HAP-1 (cell line): ENCODE results near the gene DDI2.

Experiments used
- DNase-seq, 2 experiments: peaks; one replicate each; pipeline ENCODE4 v3.0.0-alpha.2; 2016 to 2020; ENCODE audit warnings: low spot score in 2 of 2
- H3K27me3 ChIP-seq: fragments of 250-450 bp; sonication (Bioruptor Pico); 2 replicates; pipeline ENCODE4 v1.5.1; 2020; ENCODE audit warnings: low read depth, mild to moderate bottlenecking, moderate library complexity
- H3K36me3 ChIP-seq: fragments of 250-450 bp; sonication (Bioruptor Pico); replicated peaks from 2 replicates; pipeline ENCODE4 v1.5.1; 2020; ENCODE audit warnings: mild to moderate bottlenecking
- H3K4me1 ChIP-seq: fragments of 250-450 bp; sonication (Bioruptor Pico); 2 replicates; pipeline ENCODE4 v1.5.1; 2020; ENCODE audit warnings: mild to moderate bottlenecking
- H3K4me3 ChIP-seq: fragments of 250-450 bp; sonication (Bioruptor Pico); 2 replicates; pipeline ENCODE4 v1.5.1; 2020; ENCODE audit warnings: mild to moderate bottlenecking, moderate library complexity
- H3K9me3 ChIP-seq: fragments of 250-450 bp; sonication (Bioruptor Pico); 2 replicates; pipeline ENCODE4 v1.5.1; 2020; ENCODE audit warnings: mild to moderate bottlenecking, moderate library complexity
- in situ Hi-C: fragments of 300-500 bp; cut with MboI; formaldehyde crosslinking; loops from 3 replicates; pipeline ENCODE4 v1.14.3; 2020; ENCODE audit warnings: low sequenced_read_pairs, inconsistent platforms, mixed read lengths

Gene DDI2

DNA sequence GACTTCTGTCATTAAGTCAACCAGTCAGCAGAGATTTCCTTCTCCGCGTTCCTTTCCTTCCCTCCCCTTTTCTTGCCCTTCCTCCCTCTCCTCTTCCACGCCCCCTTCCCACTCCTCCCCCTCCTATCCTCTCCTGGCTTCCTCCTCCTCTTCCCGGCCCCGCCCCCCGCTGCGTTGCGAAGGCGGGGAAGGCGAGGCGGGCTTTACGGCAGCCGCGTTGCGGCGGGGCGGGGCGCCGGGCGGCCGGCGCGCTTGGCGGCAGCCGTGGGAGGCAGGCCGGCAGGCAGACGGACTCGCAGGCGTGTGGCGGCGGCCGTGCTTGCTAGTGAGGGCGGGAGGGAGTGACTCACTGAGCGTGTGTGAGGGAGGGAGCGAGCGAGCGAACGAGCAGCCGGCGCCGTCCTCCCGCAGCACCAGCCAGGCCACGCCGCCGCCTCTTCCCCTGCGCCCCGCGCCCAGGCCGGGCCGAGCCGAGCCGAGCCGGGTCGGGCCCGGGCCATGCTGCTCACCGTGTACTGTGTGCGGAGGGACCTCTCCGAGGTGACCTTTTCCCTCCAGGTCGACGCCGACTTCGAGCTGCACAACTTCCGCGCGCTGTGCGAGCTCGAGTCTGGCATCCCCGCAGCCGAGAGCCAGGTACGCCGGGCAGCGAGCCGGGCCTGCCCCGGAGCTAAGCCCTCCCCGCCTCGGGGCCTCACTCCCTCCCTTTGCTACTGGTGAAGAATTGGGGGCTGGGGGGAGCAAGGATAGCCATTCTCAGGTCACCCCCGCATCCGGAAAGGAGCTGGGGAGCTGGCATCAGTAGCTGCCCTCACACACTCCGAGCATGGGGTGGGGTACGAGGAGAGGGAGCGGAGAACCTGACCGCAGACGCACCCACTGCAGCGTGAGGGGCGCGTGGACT lies at the start of gene DDI2:
Gene DDI2, plus strand, starts transcription at position 286 of the 904 bp plus-strand sequence. Its CDS starts 213 bp downstream, at position 499.
- Histone ChIP-seq H3K27me3 (no peaks in the 10 kb centered on the region), H3K4me3 (peak within 1 kb of the TSS; percentile 77), H3K9me3 (no peaks in the 10 kb centered on the region), H3K36me3 (peaks cover 9% of the 10 kb centered on the region), H3K4me1 (peaks cover 18% of the 10 kb centered on the region)
- in situ Hi-C loops: no loop called here
- peak; percentile 99 for DNase-seq

DNA sequence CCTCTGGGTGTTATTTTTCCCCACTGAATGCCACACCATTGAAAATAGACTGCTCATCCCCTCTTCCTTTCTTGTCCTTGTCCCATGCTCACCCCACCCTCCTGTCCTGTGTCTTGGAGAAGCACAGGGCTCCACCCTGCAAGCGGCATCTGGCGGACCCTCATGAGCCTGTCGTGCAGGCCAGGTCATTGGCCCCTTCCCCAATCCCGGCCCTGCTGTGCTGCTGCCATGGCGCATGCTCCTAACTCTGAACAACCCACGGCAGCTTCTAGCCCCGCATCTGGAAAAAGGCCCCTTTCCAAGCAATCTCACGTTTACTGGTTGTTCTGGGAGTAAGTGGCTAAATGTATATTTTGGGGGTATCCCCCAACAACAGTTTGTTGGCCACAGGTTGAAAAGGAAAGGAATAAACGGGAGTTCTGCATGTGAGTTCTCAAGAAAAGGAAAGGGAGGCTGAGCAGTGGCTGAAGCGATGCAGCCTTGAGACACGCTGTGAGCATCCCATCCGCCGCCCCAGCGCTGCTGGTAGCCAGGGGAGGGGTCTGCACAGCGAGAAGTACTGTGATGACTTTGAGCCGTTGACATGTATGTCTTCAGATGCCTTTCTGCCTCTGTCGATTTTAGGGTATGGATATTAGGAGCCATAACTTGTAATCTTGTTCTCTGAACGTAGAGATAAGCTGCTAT lies 48.7 kb upstream of the DDI2 start:
- in situ Hi-C loops: no loop called here

DNA sequence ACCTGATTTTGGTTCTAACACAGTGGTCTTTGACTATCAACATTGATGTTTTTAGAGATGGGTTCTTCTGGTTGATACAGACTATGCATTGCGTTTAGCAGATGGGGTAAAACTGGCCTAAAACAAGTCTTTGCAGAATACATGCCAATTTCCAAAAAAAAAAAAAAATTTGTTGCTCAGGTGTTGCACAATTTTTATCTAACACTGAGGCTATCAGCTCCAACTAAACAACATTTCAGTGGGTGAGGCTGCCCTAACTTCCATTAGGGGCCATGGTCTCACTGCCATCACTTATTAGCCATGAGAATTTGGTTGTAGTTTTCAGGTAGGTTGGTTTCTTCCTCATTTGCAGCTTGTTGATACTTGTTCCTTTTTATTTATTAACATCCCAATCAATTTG lies 46.4 kb upstream of the DDI2 start:
- Histone ChIP-seq H3K9me3 (no peaks in the 10 kb centered on the region), H3K27me3 (no peaks in the 10 kb centered on the region), H3K4me1 (no peaks in the 10 kb centered on the region), H3K36me3 (peaks cover 36% of the 10 kb centered on the region), H3K4me3 (no peak overlapping the region)
- in situ Hi-C loops: no loop called here
- DNase-seq: no peak

More for the DNA sequence above, 48.7 kb upstream of the DDI2 start:
- DNase-seq: no peak
- Histone ChIP-seq H3K27me3 (no peaks in the 10 kb centered on the region), H3K36me3 (peaks cover 50% of the 10 kb centered on the region), H3K4me1 (no peaks in the 10 kb centered on the region), H3K9me3 (no peaks in the 10 kb centered on the region), H3K4me3 (no peak overlapping the region)

DNA sequence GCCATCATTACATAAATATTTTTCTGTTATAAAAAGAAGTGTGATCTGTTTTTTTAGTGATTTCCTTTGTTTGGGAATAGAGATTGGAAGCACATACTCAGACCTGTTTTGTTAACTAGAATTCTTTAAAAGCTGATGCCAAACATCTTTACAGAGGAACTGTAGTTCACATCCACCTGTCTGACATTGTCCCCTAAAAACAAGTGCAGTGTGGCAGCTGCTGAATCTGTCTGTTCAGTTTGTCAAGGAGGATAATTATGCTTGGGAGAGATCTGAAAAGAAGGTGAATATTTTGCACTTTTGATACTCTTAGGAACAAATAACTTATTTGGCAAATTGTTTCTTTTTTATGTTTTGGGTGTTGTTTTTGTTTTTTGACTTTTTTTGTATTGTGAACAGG lies 46.0 kb upstream of the DDI2 start:
- Histone ChIP-seq H3K4me3 (no peak overlapping the region), H3K4me1 (no peaks in the 10 kb centered on the region), H3K36me3 (peaks cover 32% of the 10 kb centered on the region), H3K27me3 (no peaks in the 10 kb centered on the region), H3K9me3 (no peaks in the 10 kb centered on the region)
- in situ Hi-C loops: no loop called here
- DNase-seq: no peak

GRCh38 chr1:15573477-15573876 lies 43.8 kb upstream of the DDI2 start:
- no peak for DNase-seq
- in situ Hi-C loops: no loop called here
- Histone ChIP-seq H3K4me1 (no peaks in the 10 kb centered on the region), H3K4me3 (no peak overlapping the region), H3K9me3 (no peaks in the 10 kb centered on the region), H3K27me3 (no peaks in the 10 kb centered on the region), H3K36me3 (peaks cover 9% of the 10 kb centered on the region)

DNA sequence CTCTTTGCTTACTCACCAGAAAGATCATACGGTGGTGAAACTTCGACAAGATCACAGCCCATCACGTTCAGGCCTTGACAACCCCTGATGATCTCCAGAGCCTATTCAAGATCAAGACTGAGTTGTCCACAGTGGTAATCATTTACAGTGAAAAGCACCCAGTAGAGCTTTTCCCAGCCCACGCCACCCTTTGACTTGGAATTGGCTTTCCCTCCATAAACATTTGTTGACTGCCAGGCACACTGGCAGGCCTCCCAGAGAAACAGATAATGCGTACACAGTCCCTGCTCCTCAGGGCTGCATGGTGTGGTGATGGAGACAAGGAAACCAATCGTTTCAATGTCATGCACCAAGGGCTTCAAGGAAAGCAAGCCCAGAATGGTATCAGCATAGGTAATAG lies 42.5 kb upstream of the DDI2 start:
- no peaks in the 10 kb centered on the region for H3K4me1 ChIP-seq
- in situ Hi-C loops: no loop called here
- H3K4me3 ChIP-seq: no peak overlapping the region
- no peaks in the 10 kb centered on the region for H3K27me3 ChIP-seq
- DNase-seq: no peak
- no peaks in the 10 kb centered on the region for H3K9me3 ChIP-seq
- peaks cover 5% of the 10 kb centered on the region for H3K36me3 ChIP-seq

DNA sequence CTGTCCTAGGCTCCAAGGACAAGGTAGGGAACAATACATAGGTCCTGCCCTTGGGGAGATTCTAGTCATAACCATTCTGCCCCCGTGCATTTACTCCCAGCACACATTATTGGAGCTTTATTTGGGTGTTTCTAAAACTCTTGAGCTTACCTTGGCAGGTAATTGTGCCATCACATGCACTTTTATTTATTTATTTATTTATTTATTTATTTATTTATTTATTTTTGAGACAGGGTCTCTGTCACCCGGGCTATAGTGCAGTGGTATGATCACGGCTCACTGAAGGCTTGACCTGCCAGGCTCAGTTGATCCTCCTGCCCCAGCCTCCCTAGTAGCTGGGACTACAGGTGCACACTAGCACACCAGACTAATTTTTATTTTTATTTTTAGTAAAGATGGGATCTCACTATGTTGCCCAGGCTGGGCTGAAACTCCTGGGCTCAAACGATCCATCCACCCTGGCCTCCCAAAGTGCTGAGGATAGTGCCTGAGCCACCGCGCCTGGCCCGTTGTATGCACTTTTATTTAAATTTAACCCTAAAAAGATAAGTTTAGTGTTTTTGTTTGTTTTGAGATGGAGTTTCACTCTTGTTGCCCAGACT lies 41.6 kb upstream of the DDI2 start:
- no peaks in the 10 kb centered on the region for H3K27me3 ChIP-seq
- DNase-seq: no peak
- H3K4me1 ChIP-seq: no peaks in the 10 kb centered on the region
- in situ Hi-C loops: no loop called here
- no peak overlapping the region for H3K4me3 ChIP-seq
- H3K9me3 ChIP-seq: no peaks in the 10 kb centered on the region
- peaks cover 5% of the 10 kb centered on the region for H3K36me3 ChIP-seq

- in situ Hi-C loops: no loop called here
- Histone ChIP-seq H3K4me1 (no peaks in the 10 kb centered on the region), H3K9me3 (no peaks in the 10 kb centered on the region), H3K4me3 (no peak overlapping the region), H3K27me3 (no peaks in the 10 kb centered on the region), H3K36me3 (no peaks in the 10 kb centered on the region)
- no peak for DNase-seq
Measured at GRCh38 chr1:15577691-15578090, 39.6 kb upstream of the DDI2 start.

GRCh38 chr1:15578921-15579682 lies 38.2 kb upstream of the DDI2 start:
- Histone ChIP-seq H3K27me3 (no peaks in the 10 kb centered on the region), H3K4me3 (no peak overlapping the region)
- in situ Hi-C loops: no loop called here

GRCh38 chr1:15579683-15580047 lies 37.6 kb upstream of the DDI2 start:
- no peak for DNase-seq
- in situ Hi-C loops: no loop called here

More at GRCh38 chr1:15578921-15579682, 38.2 kb upstream of the DDI2 start:
- H3K36me3 ChIP-seq: no peaks in the 10 kb centered on the region
- no peak for DNase-seq
- no peaks in the 10 kb centered on the region for H3K4me1 ChIP-seq
- H3K9me3 ChIP-seq: no peaks in the 10 kb centered on the region

DNA sequence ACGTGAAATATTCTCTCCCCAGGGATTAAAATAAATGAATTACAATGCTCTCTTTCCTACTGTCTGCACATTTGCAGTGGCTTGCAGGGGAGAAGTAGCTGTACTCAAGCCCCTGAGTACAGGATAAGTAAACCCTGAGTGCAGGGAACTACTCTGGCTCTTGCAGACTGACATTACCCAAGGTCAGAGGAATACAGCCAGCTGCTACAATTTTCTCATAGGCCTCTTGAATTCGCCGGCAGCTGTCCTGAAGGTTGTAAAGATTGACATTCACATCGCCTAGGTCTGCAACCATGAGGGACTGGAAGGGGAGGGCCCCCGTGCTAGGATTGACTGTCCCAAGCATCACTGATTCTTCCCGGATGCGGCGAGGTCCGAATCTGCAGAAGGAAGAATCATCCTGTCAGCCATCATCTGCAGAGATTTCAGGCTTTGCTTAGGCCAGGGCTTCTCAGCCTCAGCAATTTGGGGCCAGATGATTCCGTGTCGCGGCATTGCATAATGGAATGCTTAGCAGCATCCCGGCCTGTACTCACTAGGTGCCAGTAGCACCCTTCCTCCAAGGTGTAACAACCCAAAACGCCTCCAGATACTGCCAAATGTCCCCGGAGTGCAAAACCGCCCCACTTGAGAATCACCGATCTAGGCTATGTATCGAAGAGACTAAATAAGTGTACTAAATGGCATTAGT lies 34.1 kb upstream of the DDI2 start:
- no peaks in the 10 kb centered on the region for H3K27me3 ChIP-seq
- DNase-seq: no peak
- in situ Hi-C loops: no loop called here

More at GRCh38 chr1:15579683-15580047, 37.6 kb upstream of the DDI2 start:
- H3K4me3 ChIP-seq: no peak overlapping the region
- H3K36me3 ChIP-seq: no peaks in the 10 kb centered on the region
- H3K9me3 ChIP-seq: no peaks in the 10 kb centered on the region
- no peaks in the 10 kb centered on the region for H3K4me1 ChIP-seq
- H3K27me3 ChIP-seq: no peaks in the 10 kb centered on the region

DNA sequence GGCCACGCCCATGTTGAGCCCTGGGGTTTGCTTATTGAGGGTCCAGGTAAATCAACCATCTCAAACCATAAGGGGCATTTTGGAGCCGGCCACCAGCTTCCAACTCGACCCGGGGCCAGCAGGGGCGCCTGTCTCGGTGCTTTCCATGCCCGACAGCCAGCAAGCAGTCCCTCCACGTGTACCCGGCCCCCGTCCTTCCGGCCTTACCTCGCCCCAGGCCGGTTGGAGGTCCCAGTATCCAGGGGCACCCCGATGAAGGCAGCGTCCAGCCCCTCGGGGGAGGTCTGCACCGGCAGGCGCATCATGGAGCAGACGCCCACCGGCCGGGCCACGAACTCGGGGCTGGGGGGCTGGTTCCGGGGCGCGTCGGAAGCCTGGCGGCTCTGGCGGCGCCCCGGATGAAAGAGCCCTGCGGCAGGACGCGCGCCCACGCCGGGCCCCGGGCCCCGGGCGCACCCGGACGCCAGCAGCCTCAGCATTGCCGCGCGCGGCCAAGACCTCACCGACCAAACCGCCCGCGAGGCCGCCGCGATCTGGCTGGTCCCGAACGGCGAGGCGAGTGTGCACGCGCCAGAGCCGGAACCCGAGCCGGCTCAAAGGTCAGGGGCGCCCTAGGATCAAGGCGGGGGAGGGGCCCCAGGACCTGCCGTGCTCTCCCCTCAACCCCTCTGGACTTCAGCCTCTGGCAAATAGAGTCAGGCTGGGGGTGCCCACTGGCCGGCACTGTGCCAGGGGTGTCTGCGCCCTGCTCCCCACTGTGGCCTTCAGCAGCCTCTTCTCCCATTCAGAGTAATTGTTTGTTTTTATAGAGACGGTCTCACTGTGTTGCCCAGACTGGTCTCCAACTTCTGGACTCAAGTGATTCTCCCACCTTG lies 32.5 kb upstream of the DDI2 start, which contains the start of gene AGMAT:
Gene AGMAT, minus strand, starts transcription at position 563 of the 875 bp plus-strand sequence. Its CDS starts 84 bp downstream, at position 479.
- DNase-seq: no peak
- Histone ChIP-seq H3K4me3 (no peak within 1 kb of the TSS), H3K9me3 (no peaks in the 10 kb centered on the region), H3K27me3 (no peaks in the 10 kb centered on the region), H3K4me1 (no peaks in the 10 kb centered on the region), H3K36me3 (no peaks in the 10 kb centered on the region)
- in situ Hi-C loops: no loop called here

More for the DNA sequence above, 34.1 kb upstream of the DDI2 start:
- no peak overlapping the region for H3K4me3 ChIP-seq
- H3K36me3 ChIP-seq: no peaks in the 10 kb centered on the region
- H3K9me3 ChIP-seq: no peaks in the 10 kb centered on the region
- no peaks in the 10 kb centered on the region for H3K4me1 ChIP-seq
